ENCODE measurements around the gene LMNA. TPM values are rescaled to one million over a fixed set of nuclear protein-coding genes. Genes with fewer than 3 reads are reported as not detected.

The LMNA gene
- total RNA-seq, 2 experiments from 2014 or later: 6.5 to 14.3 TPM

GRCh38 chr1:156134716-156135435 lies 20.4 kb downstream of the LMNA start:
- H3K79me2 ChIP-seq (ENCODE audit: insufficient read depth, low read depth, low read length): no peaks in the 10 kb centered on the region
- BruUV-seq (replicated peaks): no TSS peak

GRCh38 chr1:156135930-156136871 lies 21.7 kb downstream of the LMNA start:
- Histone ChIP-seq H3K9me3 (ENCODE audit: low read length) (no peaks in the 10 kb centered on the region), H3K27ac (ENCODE audit: low read depth, low read length, poor library complexity, severe bottlenecking) (no peak overlapping the region), H3K4me2 (ENCODE audit: low read length) (no peak overlapping the region), H4K20me1 (ENCODE audit: insufficient read depth, low read length) (no peaks in the 10 kb centered on the region), H3K79me2 (ENCODE audit: insufficient read depth, low read depth, low read length) (no peaks in the 10 kb centered on the region), H3K4me1 (ENCODE audit: insufficient read depth, low read length, poor library complexity, severe bottlenecking) (no peaks in the 10 kb centered on the region), H3K36me3 (ENCODE audit: insufficient read depth, low read length) (no peaks in the 10 kb centered on the region), H3K4me3 (ENCODE audit: low read depth, low read length, poor library complexity, severe bottlenecking) (no peak overlapping the region), H3K9me2 (ENCODE audit: insufficient read depth, low read length) (no peaks in the 10 kb centered on the region), H2AFZ (ENCODE audit: low read length) (no peak overlapping the region)
- BruUV-seq (replicated peaks): no TSS peak
- intact Hi-C loops (cut with micrococcal nuclease; ENCODE audit: unreplicated experiment): no loop called here
- CTCF ChIA-PET (ENCODE audit: unreplicated experiment): interaction anchor here (0.6 to 1.2 kb wide), 3 partner anchors 9 to 41 kb away, joined by 3 read pairs; no protein-coding TSS in a partner anchor
- TF ChIP-seq EZH2phosphoT487 (IDR thresholded peaks at IDR 0.05; ENCODE audit: borderline replicate concordance, low read depth, low read length) (no peak), CTCF (conservative IDR thresholded peaks at IDR 0.05; ENCODE audit: low read length) (no peak)
- DNase-seq (ENCODE audit: low spot score): no peak
- POLR2A ChIA-PET: interaction anchor here (0.6 to 1.2 kb wide), 4 partner anchors 16 to 145 kb away, joined by 3 to 5 read pairs (median 4); partner anchors contain the start of gene PMF1

More at GRCh38 chr1:156134716-156135435, 20.4 kb downstream of the LMNA start:
- Histone ChIP-seq H3K27ac (ENCODE audit: low read depth, low read length, poor library complexity, severe bottlenecking) (no peak overlapping the region), H3K9me3 (ENCODE audit: low read length) (no peaks in the 10 kb centered on the region), H3K4me1 (ENCODE audit: insufficient read depth, low read length, poor library complexity, severe bottlenecking) (no peaks in the 10 kb centered on the region), H3K36me3 (ENCODE audit: insufficient read depth, low read length) (no peaks in the 10 kb centered on the region), H3K4me3 (ENCODE audit: low read depth, low read length, poor library complexity, severe bottlenecking) (no peak overlapping the region), H4K20me1 (ENCODE audit: insufficient read depth, low read length) (no peaks in the 10 kb centered on the region), H3K9me2 (ENCODE audit: insufficient read depth, low read length) (no peaks in the 10 kb centered on the region), H3K4me2 (ENCODE audit: low read length) (no peak overlapping the region), H2AFZ (ENCODE audit: low read length) (no peak overlapping the region)
- CTCF ChIA-PET (ENCODE audit: unreplicated experiment): interaction anchor here (1.1 to 1.2 kb wide), 2 partner anchors 12 to 37 kb away, joined by 3 read pairs; no protein-coding TSS in a partner anchor
- POLR2A ChIA-PET: interaction anchor here (1.1 to 1.2 kb wide), 3 partner anchors 17 to 146 kb away, joined by 3 to 5 read pairs (median 4); partner anchors contain the start of gene PMF1
- no peak for DNase-seq (ENCODE audit: low spot score)
- no peak for TF ChIP-seq CTCF (conservative IDR thresholded peaks at IDR 0.05; ENCODE audit: low read length)
- no peak for TF ChIP-seq EZH2phosphoT487 (IDR thresholded peaks at IDR 0.05; ENCODE audit: borderline replicate concordance, low read depth, low read length)
- intact Hi-C loops (cut with micrococcal nuclease; ENCODE audit: unreplicated experiment): no loop called here

Data from OCI-LY7 (cell line).